Measurements from ENCODE around the gene ARPC1B.

DNA sequence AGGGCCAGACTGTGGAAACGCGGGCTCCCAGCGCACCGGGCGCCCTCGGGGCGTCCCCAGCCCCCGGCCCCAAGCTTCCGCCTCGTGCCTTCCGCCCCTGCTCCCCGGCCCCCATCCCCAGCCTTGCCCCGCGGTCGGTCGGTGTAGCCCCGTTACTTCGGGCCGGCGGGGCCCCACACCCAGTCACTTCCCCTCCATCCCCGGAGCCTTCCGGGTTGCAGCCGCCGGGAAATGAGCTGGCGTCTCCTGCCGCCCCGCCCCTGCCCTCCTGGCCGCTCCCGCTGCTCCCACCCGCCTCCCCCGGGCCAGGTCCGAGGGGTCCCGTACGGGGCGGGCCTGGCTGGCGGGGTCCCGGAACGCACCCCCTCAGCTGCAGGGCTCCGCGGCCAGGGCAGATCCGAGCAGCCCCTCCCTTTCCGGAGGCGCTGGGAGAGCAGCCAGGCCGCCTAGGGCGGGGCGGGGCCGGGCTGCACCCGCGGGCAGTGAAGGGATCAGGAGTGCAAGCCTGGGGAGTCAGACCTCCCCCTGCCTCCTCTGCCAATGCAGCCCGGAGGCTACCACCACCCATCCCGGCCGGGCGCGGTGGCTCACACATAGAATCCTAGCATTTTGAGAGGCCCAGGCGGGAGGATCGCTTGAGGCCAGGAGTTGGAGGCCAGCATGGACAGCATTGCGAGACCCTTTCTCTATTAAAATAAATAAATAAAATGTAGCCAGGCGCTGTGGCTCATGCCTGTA is 709 bp downstream of the ARPC1B start:
- TF ChIP-seq, protein P1, sequence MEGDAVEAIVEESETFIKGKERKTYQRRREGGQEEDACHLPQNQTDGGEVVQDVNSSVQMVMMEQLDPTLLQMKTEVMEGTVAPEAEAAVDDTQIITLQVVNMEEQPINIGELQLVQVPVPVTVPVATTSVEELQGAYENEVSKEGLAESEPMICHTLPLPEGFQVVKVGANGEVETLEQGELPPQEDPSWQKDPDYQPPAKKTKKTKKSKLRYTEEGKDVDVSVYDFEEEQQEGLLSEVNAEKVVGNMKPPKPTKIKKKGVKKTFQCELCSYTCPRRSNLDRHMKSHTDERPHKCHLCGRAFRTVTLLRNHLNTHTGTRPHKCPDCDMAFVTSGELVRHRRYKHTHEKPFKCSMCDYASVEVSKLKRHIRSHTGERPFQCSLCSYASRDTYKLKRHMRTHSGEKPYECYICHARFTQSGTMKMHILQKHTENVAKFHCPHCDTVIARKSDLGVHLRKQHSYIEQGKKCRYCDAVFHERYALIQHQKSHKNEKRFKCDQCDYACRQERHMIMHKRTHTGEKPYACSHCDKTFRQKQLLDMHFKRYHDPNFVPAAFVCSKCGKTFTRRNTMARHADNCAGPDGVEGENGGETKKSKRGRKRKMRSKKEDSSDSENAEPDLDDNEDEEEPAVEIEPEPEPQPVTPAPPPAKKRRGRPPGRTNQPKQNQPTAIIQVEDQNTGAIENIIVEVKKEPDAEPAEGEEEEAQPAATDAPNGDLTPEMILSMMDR (IDR thresholded peaks at IDR 0.05): no peak
- TF ChIP-seq POLR2A (IDR thresholded peaks at IDR 0.05): no peak
